22Rv1 (cell line): Measurements from ENCODE around the gene AMT.

Experiments used
- ZFX ChIP-seq: fragments of 450-650 bp; IDR thresholded peaks from 2 replicates; pipeline ENCODE4 v1.6.1; 2017; ENCODE audit warnings: antibody characterized with exemption, borderline replicate concordance
- TF ChIP-seq, protein P1 (sequence below): fragments of 450-650 bp; IDR thresholded peaks from 2 replicates; pipeline ENCODE4 v1.5.1; 2017; ENCODE audit warnings: mild to moderate bottlenecking

DNA sequence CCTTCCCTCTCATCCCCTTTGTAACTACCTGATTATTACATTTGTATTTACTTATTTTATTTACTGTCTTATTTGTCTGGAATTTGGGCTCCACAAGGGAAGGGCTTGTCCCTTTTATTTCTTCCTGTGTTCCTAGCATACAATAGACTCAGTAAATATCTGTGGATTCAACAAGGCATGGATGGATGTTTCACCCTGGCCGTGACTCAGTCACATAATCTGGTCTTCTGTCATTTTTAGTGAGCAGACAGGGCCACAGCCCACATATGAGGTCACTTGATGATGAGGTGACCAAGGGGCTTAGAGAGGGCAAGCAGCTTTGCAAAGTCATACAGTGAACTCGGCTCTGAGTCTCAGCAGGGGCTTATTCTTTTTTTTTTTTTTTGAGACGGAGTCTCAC is 39.9 kb upstream of the AMT start:
- TF ChIP-seq, protein P1, sequence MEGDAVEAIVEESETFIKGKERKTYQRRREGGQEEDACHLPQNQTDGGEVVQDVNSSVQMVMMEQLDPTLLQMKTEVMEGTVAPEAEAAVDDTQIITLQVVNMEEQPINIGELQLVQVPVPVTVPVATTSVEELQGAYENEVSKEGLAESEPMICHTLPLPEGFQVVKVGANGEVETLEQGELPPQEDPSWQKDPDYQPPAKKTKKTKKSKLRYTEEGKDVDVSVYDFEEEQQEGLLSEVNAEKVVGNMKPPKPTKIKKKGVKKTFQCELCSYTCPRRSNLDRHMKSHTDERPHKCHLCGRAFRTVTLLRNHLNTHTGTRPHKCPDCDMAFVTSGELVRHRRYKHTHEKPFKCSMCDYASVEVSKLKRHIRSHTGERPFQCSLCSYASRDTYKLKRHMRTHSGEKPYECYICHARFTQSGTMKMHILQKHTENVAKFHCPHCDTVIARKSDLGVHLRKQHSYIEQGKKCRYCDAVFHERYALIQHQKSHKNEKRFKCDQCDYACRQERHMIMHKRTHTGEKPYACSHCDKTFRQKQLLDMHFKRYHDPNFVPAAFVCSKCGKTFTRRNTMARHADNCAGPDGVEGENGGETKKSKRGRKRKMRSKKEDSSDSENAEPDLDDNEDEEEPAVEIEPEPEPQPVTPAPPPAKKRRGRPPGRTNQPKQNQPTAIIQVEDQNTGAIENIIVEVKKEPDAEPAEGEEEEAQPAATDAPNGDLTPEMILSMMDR, result no peak
- no peak for TF ChIP-seq ZFX
